Omental fat pad (tissue), 4 donors: ENCODE measurements around the gene COLEC12. TPM values are rescaled to one million over a fixed set of nuclear protein-coding genes. Genes with fewer than 3 reads are reported as not detected.

ENCODE experiments used
- ATAC-seq: fragments of 150-250 bp; one replicate; pipeline ENCODE4 v1.9.1; 2016; ENCODE audit warnings: mild to moderate bottlenecking, moderate library complexity; ENCODE audit not compliant: low FRiP score
- DNase-seq: peaks from one replicate; pipeline ENCODE4 v3.0.0-alpha.2; 2019; ENCODE audit warnings: low spot score
- CTCF ChIP-seq, 3 donors: fragments of 450-650 bp; IDR thresholded peaks; one replicate each; pipeline ENCODE4 v1.5.1; 2016 to 2017; ENCODE audit warnings: antibody characterized with exemption in 3 of 3, mild to moderate bottlenecking in 3 of 3, moderate library complexity in 2 of 3
- total RNA-seq, 4 donors: library from RNA; depleted of rRNA; stranded (reverse); fragments of >200 nt; gene quantifications; one replicate each; pipeline ENCODE4 v1.1.0, GENCODE V29; 2016

The COLEC12 gene
- total RNA-seq, 4 donors from 2014 or later = 25.3 to 54.8 (median 42.7) TPM

GRCh38 chr18:339200-339599 lies 161.3 kb downstream of the COLEC12 start:
- DNase-seq = no peak
- no peak for ATAC-seq
- no peak for TF ChIP-seq CTCF (IDR thresholded peaks at IDR 0.05)

DNA sequence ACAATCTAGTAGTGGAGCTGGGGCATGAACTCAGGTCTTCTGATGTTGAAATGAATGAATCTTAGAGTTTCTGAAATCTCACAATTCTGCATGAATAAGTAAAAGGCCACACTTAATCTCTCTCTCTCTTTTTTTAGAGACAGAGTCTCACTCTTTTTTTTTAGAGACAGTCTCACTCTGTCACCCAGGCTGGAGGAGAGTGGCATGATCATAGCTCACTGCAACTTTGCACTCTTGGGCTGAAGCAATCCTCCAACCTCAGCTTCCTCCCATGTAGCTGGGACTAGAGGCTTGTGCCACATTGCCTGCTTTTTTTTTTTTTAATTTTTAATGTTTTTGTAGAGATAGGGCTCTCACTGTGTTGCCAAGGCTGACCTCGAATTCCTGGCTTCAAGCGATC lies 163.8 kb downstream of the COLEC12 start:
- ATAC-seq = no peak
- DNase-seq = no peak
- no peak for TF ChIP-seq CTCF (IDR thresholded peaks at IDR 0.05)

GRCh38 chr18:335733-336132 lies 164.8 kb downstream of the COLEC12 start:
- DNase-seq = no peak
- ATAC-seq = no peak
- TF ChIP-seq CTCF (IDR thresholded peaks at IDR 0.05) = no peak

- no peak for DNase-seq
- no peak for ATAC-seq
- no peak for TF ChIP-seq CTCF (IDR thresholded peaks at IDR 0.05)
These were observed 165.8 kb downstream of the COLEC12 start for GRCh38 chr18:334575-335132.

GRCh38 chr18:332721-333510 lies 167.6 kb downstream of the COLEC12 start:
- no peak for TF ChIP-seq CTCF (IDR thresholded peaks at IDR 0.05)
- DNase-seq (no peak), ATAC-seq (no peak)

- DNase-seq (no peak), ATAC-seq (no peak)
- TF ChIP-seq CTCF (IDR thresholded peaks at IDR 0.05) = no peak
These were observed 168.5 kb downstream of the COLEC12 start for GRCh38 chr18:332007-332406.
